Activated CD4-positive, alpha-beta T cell treated with anti-CD3 and anti-CD28 coated beads for 1 hour (primary cell): ENCODE data around the gene DPEP2NB.
"Not testable (repeated sequence)": the region's sequence is repeated elsewhere in the genome, so short reads cannot be mapped to it uniquely, and the experiment has no call there.

ENCODE experiments used
- DNase-seq: peaks from one replicate; pipeline ENCODE4 v3.0.0-alpha.2; 2020

DPEP2NB gene

GRCh38 chr16:68015681-68016080 lies at the start of gene DPEP2NB:
DPEP2NB (minus strand) TSS chr16:68015911; CDS start chr16:68015770, 141 bp downstream.
- no peak for DNase-seq

GRCh38 chr16:68064791-68065365 lies 49.2 kb upstream of the DPEP2NB start:
- peak; percentile 51 for DNase-seq

- DNase-seq, result no peak
Observed at GRCh38 chr16:68062910-68063393, 47.2 kb upstream of the DPEP2NB start.

GRCh38 chr16:68061396-68061795 lies 45.7 kb upstream of the DPEP2NB start:
- no peak for DNase-seq

GRCh38 chr16:68059804-68060203 lies 44.1 kb upstream of the DPEP2NB start:
- no peak for DNase-seq

GRCh38 chr16:68055395-68055794 lies 39.7 kb upstream of the DPEP2NB start:
- no peak for DNase-seq

- DNase-seq, result no peak
Observed at GRCh38 chr16:68049449-68049848, 33.7 kb upstream of the DPEP2NB start.

- no peak for DNase-seq
Observed at GRCh38 chr16:68047987-68048386, 32.3 kb upstream of the DPEP2NB start.

- no peak for DNase-seq
Observed at GRCh38 chr16:68046106-68046505, 30.4 kb upstream of the DPEP2NB start.

GRCh38 chr16:68041783-68042182 lies 26.1 kb upstream of the DPEP2NB start:
- no peak for DNase-seq

GRCh38 chr16:68040506-68041288 lies 25.0 kb upstream of the DPEP2NB start:
- DNase-seq, result peak; percentile 84

- DNase-seq, result no peak
Observed at GRCh38 chr16:68037841-68038597, 22.3 kb upstream of the DPEP2NB start.

- DNase-seq, result no peak
Observed at GRCh38 chr16:68035227-68035626, 19.5 kb upstream of the DPEP2NB start.

GRCh38 chr16:68033101-68033500 lies 17.4 kb upstream of the DPEP2NB start:
- DNase-seq, result no peak

- no peak for DNase-seq
Observed at GRCh38 chr16:68031951-68032350, 16.2 kb upstream of the DPEP2NB start.

GRCh38 chr16:68030108-68030507 lies 14.4 kb upstream of the DPEP2NB start:
- DNase-seq, result not testable (repeated sequence)

GRCh38 chr16:68028996-68029395 lies 13.3 kb upstream of the DPEP2NB start:
- DNase-seq, result no peak

GRCh38 chr16:68022728-68023537 lies 7.2 kb upstream of the DPEP2NB start, which contains the start of the genes DDX28 and DUS2:
DDX28 (minus strand) TSS chr16:68023232; CDS start chr16:68023202, 30 bp downstream.
DUS2 (plus strand) TSS chr16:68023284; CDS start chr16:68038024, 14,740 bp downstream.
- peak; percentile 94 for DNase-seq

- DNase-seq, result no peak
Observed at GRCh38 chr16:68022278-68022727, 6.6 kb upstream of the DPEP2NB start.

GRCh38 chr16:68021490-68021889 lies 5.8 kb upstream of the DPEP2NB start:
- no peak for DNase-seq

GRCh38 chr16:68019167-68019680 lies 3.5 kb upstream of the DPEP2NB start:
- no peak for DNase-seq

- no peak for DNase-seq
Observed at GRCh38 chr16:68013440-68013839, 2.3 kb downstream of the DPEP2NB start.
